Caco-2 (cell line): ENCODE data around the gene GPR6. TPM values are rescaled to one million over a fixed set of nuclear protein-coding genes. Genes with fewer than 3 reads are reported as not detected.

Source experiments
- BruUV-seq: library from RNA; stranded (reverse); fragments of 400-500 nt; replicated peaks from 2 replicates; lab custom pipeline; 2021; lab: Mats Ljungman, UMichigan
- CTCF ChIA-PET: fragments of 300-600 bp; sonication (Branson Sonifier 250); formaldehyde crosslinking; loops from one replicate; lab custom pipeline; 2022; ENCODE audit warnings: antibody characterized with exemption; lab: Charles Lee
- POLR2A ChIA-PET: fragments of 300-600 bp; sonication (Branson Sonifier 250); formaldehyde crosslinking; loops from one replicate; lab custom pipeline; 2022; ENCODE audit warnings: antibody characterized with exemption; lab: Charles Lee
- DNase-seq, 2 experiments: peaks; one replicate each; pipeline versions ENCODE4 v3.0.0 to v3.0.0-alpha.2; 2020 to 2022
- H3K27me3 ChIP-seq: replicated peaks from 2 replicates; pipeline ENCODE4 v1.6.0; 2011; ENCODE audit warnings: low read length; ENCODE audit not compliant: control insufficient read depth, insufficient read depth
- H3K36me3 ChIP-seq: 2 replicates; pipeline ENCODE4 v1.5.1; 2011; ENCODE audit warnings: low read length; ENCODE audit not compliant: control insufficient read depth, insufficient read depth
- H3K4me1 ChIP-seq: fragments of 250-450 bp; sonication (Bioruptor Pico); 2 replicates; pipeline ENCODE4 v1.5.1; 2020; ENCODE audit warnings: mild to moderate bottlenecking
- H3K4me3 ChIP-seq: 2 replicates; pipeline ENCODE4 v1.5.1; 2011; ENCODE audit warnings: low read depth, mild to moderate bottlenecking, control low read depth, low read length
- H3K9me3 ChIP-seq: fragments of 250-450 bp; sonication (Bioruptor Pico); 2 replicates; pipeline ENCODE4 v1.5.1; 2020; ENCODE audit warnings: mild to moderate bottlenecking, moderate library complexity
- H3K27ac Mint-ChIP-seq: one replicate; pipeline ENCODE4 v1.8.0; 2022; ENCODE audit warnings: mixed read lengths; ENCODE audit not compliant: unreplicated experiment
- H3K27me3 Mint-ChIP-seq: one replicate; pipeline ENCODE4 v1.8.0; 2022; ENCODE audit warnings: mixed read lengths; ENCODE audit not compliant: insufficient read depth, unreplicated experiment
- H3K36me3 Mint-ChIP-seq: one replicate; pipeline ENCODE4 v1.8.0; 2022; ENCODE audit warnings: mild to moderate bottlenecking, mixed read lengths; ENCODE audit not compliant: insufficient read depth, unreplicated experiment
- H3K4me1 Mint-ChIP-seq: one replicate; pipeline ENCODE4 v1.8.0; 2022; ENCODE audit warnings: low read depth, mixed read lengths; ENCODE audit not compliant: unreplicated experiment
- H3K4me3 Mint-ChIP-seq: one replicate; pipeline ENCODE4 v1.8.0; 2022; ENCODE audit warnings: mild to moderate bottlenecking, moderate library complexity, mixed read lengths; ENCODE audit not compliant: unreplicated experiment
- H3K9me3 Mint-ChIP-seq: one replicate; pipeline ENCODE4 v1.8.0; 2022; ENCODE audit warnings: mixed read lengths; ENCODE audit not compliant: unreplicated experiment
- CTCF ChIP-seq, 2 experiments: fragments of 200-600 bp in 1 of 2; IDR thresholded peaks; 1 replicate in 1 of 2; 2 replicates in 1 of 2; pipeline versions ENCODE4 v1.5.1 to v1.8.0; 2011 to 2022; ENCODE audit warnings: antibody characterized with exemption in 1 of 2, control low read depth in 1 of 2, inconsistent platforms in 1 of 2, low read depth in 1 of 2, low read length in 1 of 2, mild to moderate bottlenecking in 1 of 2, moderate library complexity in 1 of 2; ENCODE audit not compliant: insufficient read depth in 1 of 2, severe bottlenecking in 1 of 2, unreplicated experiment in 1 of 2
- intact Hi-C: fragments of 100-400 bp; cut with micrococcal nuclease; formaldehyde crosslinking; loops from one replicate; pipeline ENCODE4 v1.10.0; 2022; ENCODE audit not compliant: unreplicated experiment
- total RNA-seq: library from RNA; stranded (reverse); gene quantifications from 2 replicates; pipeline ENCODE4 v1.2.3, GENCODE V29; 2022

Gene GPR6
- total RNA-seq, 1 experiment from 2014 or later = not detected

GRCh38 chr6:109979033-109979921 is 1.2 kb downstream of the GPR6 start:
- Mint-ChIP-seq H3K9me3 (no peaks in the 10 kb centered on the region), H3K4me3 (no peak overlapping the region), H3K27me3 (peaks cover 8% of the 10 kb centered on the region), H3K27ac (no peak overlapping the region), H3K36me3 (no peaks in the 10 kb centered on the region), H3K4me1 (no peaks in the 10 kb centered on the region)
- POLR2A ChIA-PET = no interaction called here
- no peaks in the 10 kb centered on the region for H3K36me3 ChIP-seq
- CTCF ChIA-PET = no interaction called here
- BruUV-seq = no TSS peak
- H3K9me3 ChIP-seq = no peaks in the 10 kb centered on the region
- TF ChIP-seq CTCF (IDR thresholded peaks at IDR 0.05; ENCODE audit: insufficient read depth in 1 of 2, low read depth in 1 of 2, low read length in 1 of 2, severe bottlenecking in 1 of 2, unreplicated experiment in 1 of 2) = no peak
- no peaks in the 10 kb centered on the region for H3K4me1 ChIP-seq
- no peak overlapping the region for H3K4me3 ChIP-seq
- DNase-seq = no peak
- intact Hi-C loops = no loop called here
- H3K27me3 ChIP-seq = no peaks in the 10 kb centered on the region

GRCh38 chr6:109984410-109984809 is 6.3 kb downstream of the GPR6 start:
- ChIA-PET CTCF (no interaction called here), POLR2A (no interaction called here)
- H3K4me1 Mint-ChIP-seq = no peaks in the 10 kb centered on the region
- intact Hi-C loops = no loop called here
- H3K4me3 ChIP-seq = no peak overlapping the region
- no peaks in the 10 kb centered on the region for H3K4me1 ChIP-seq
- H3K27ac Mint-ChIP-seq = no peak overlapping the region
- H3K9me3 Mint-ChIP-seq = no peaks in the 10 kb centered on the region
- no peaks in the 10 kb centered on the region for H3K27me3 ChIP-seq
- no peaks in the 10 kb centered on the region for H3K36me3 Mint-ChIP-seq
- TF ChIP-seq CTCF (IDR thresholded peaks at IDR 0.05; ENCODE audit: insufficient read depth in 1 of 2, low read depth in 1 of 2, low read length in 1 of 2, severe bottlenecking in 1 of 2, unreplicated experiment in 1 of 2) = no peak
- BruUV-seq = no TSS peak
- H3K9me3 ChIP-seq = no peaks in the 10 kb centered on the region
- peaks cover 8% of the 10 kb centered on the region for H3K27me3 Mint-ChIP-seq
- no peak for DNase-seq
- no peaks in the 10 kb centered on the region for H3K36me3 ChIP-seq
- no peak overlapping the region for H3K4me3 Mint-ChIP-seq

GRCh38 chr6:109987196-109987595 is 9.1 kb downstream of the GPR6 start:
- CTCF ChIA-PET = no interaction called here
- no peaks in the 10 kb centered on the region for H3K9me3 Mint-ChIP-seq
- Histone ChIP-seq H3K4me1 (no peaks in the 10 kb centered on the region), H3K9me3 (no peaks in the 10 kb centered on the region), H3K27me3 (no peaks in the 10 kb centered on the region), H3K36me3 (no peaks in the 10 kb centered on the region), H3K4me3 (no peak overlapping the region)
- intact Hi-C loops = no loop called here
- no peaks in the 10 kb centered on the region for H3K36me3 Mint-ChIP-seq
- H3K4me1 Mint-ChIP-seq = no peaks in the 10 kb centered on the region
- H3K27ac Mint-ChIP-seq = no peak overlapping the region
- POLR2A ChIA-PET = no interaction called here
- no peak for TF ChIP-seq CTCF (IDR thresholded peaks at IDR 0.05; ENCODE audit: insufficient read depth in 1 of 2, low read depth in 1 of 2, low read length in 1 of 2, severe bottlenecking in 1 of 2, unreplicated experiment in 1 of 2)
- no peak for DNase-seq
- no TSS peak for BruUV-seq
- no peak overlapping the region for H3K4me3 Mint-ChIP-seq
- H3K27me3 Mint-ChIP-seq = peaks cover 8% of the 10 kb centered on the region
